Sigmoid colon (tissue), 4 donors: ENCODE measurements around the gene ITPRIPL1.

ENCODE experiments used
- EP300 ChIP-seq, 4 donors: sonication (generic); formaldehyde crosslinking; IDR thresholded peaks; one replicate each; pipeline ENCODE4 v1.6.1; 2017; ENCODE audit warnings: antibody characterized with exemption in 4 of 4
- POLR2A ChIP-seq, 2 donors: fragments of 450-650 bp; IDR thresholded peaks; one replicate each; pipeline ENCODE4 v1.6.1; 2016; ENCODE audit warnings: antibody characterized with exemption in 2 of 2, mild to moderate bottlenecking in 2 of 2, moderate library complexity in 2 of 2
- POLR2AphosphoS5 ChIP-seq, 4 donors: sonication (generic); formaldehyde crosslinking; IDR thresholded peaks; one replicate each; pipeline ENCODE4 v1.6.1; 2017; ENCODE audit warnings: antibody characterized with exemption in 4 of 4
- TF ChIP-seq, protein P1 (sequence below), 4 experiments: fragments of 450-650 bp in 3 of 4; fragments of 200-600 bp in 1 of 4; IDR thresholded peaks; one replicate each; pipeline ENCODE4 v1.5.1; 2016 to 2019; ENCODE audit warnings: antibody characterized with exemption in 4 of 4, mild to moderate bottlenecking in 3 of 4, moderate library complexity in 2 of 4

DNA sequence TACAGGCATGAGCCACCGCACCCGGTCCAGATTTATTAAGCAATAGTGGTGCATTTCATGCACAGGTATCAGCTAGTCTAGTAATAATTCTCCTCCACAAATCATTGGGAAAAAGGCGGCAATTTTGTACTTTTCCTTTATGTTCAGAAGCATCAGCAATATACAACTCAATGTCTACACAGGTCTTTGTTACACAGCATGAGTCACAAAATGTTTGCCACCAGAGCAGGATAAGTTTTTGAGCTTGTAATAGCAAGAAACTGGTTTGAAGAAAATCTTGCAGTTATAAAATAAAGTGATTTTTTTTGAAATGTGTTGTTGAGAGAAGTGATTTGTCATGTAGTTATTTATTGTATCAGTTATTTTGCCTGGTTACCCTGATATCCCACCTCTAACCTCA, 4.8 kb upstream of the ITPRIPL1 start:
- TF ChIP-seq, protein P1, sequence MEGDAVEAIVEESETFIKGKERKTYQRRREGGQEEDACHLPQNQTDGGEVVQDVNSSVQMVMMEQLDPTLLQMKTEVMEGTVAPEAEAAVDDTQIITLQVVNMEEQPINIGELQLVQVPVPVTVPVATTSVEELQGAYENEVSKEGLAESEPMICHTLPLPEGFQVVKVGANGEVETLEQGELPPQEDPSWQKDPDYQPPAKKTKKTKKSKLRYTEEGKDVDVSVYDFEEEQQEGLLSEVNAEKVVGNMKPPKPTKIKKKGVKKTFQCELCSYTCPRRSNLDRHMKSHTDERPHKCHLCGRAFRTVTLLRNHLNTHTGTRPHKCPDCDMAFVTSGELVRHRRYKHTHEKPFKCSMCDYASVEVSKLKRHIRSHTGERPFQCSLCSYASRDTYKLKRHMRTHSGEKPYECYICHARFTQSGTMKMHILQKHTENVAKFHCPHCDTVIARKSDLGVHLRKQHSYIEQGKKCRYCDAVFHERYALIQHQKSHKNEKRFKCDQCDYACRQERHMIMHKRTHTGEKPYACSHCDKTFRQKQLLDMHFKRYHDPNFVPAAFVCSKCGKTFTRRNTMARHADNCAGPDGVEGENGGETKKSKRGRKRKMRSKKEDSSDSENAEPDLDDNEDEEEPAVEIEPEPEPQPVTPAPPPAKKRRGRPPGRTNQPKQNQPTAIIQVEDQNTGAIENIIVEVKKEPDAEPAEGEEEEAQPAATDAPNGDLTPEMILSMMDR (IDR thresholded peaks at IDR 0.05), result no peak
- TF ChIP-seq EP300 (IDR thresholded peaks at IDR 0.05) (no peak), POLR2A (IDR thresholded peaks at IDR 0.05) (no peak), POLR2AphosphoS5 (IDR thresholded peaks at IDR 0.05) (no peak)
